Spinal cord (tissue), 10 donors: ENCODE results near the gene THADA. TPM values are rescaled to one million over a fixed set of nuclear protein-coding genes. Genes with fewer than 3 reads are reported as not detected.
A peak's percentile ranks its signal among the peaks of the same experiment; 100 is the strongest.

ENCODE experiments used
- DNase-seq, 6 donors: peaks; one replicate each; pipeline versions ENCODE4 v3.0.0 to v3.0.0-alpha.2; 2013 to 2015; ENCODE audit warnings: low spot score in 6 of 6, low read depth in 4 of 6
- H3K27ac ChIP-seq: one replicate; pipeline ENCODE4 v1.5.1; 2013; ENCODE audit warnings: low read depth, low read length, control low read depth
- H3K27me3 ChIP-seq: one replicate; pipeline ENCODE4 v1.6.1; 2013; ENCODE audit warnings: low read length; ENCODE audit not compliant: control insufficient read depth, insufficient read depth
- H3K36me3 ChIP-seq: one replicate; pipeline ENCODE4 v1.6.1; 2013; ENCODE audit warnings: low read length; ENCODE audit not compliant: control insufficient read depth, insufficient read depth
- H3K4me1 ChIP-seq: one replicate; pipeline ENCODE4 v1.6.1; 2013; ENCODE audit warnings: low read length; ENCODE audit not compliant: control insufficient read depth, insufficient read depth
- H3K4me3 ChIP-seq: one replicate; pipeline ENCODE4 v1.5.1; 2013; ENCODE audit warnings: low read depth, low read length, control low read depth
- H3K9me3 ChIP-seq: one replicate; pipeline ENCODE4 v1.6.1; 2013; ENCODE audit warnings: low read length; ENCODE audit not compliant: control insufficient read depth, insufficient read depth
- WGBS: methylation state at CpG from one replicate; pipeline ENCODE4 v1.1.5; 2013; ENCODE audit warnings: missing lambda C conversion rate; ENCODE audit not compliant: insufficient coverage; 5-methylcytosine and 5-hydroxymethylcytosine counted together
- polyA plus RNA-seq, 2 donors: library from polyadenylated mRNA; unstranded; fragments of 120-200 nt; gene quantifications; one replicate each; pipeline ENCODE4 v1.2.1, GENCODE V29; 2013; ENCODE audit not compliant: insufficient read length in 2 of 2
- total RNA-seq, 2 donors: library from RNA; depleted of rRNA in 1 of 2; stranded (reverse); fragments of 120-200 nt in 1 of 2; fragments of >200 nt in 1 of 2; gene quantifications; one replicate each; pipeline versions ENCODE4 v1.2.3 to v1.2.4, GENCODE V29; 2013 to 2014
- donor health status: healthy.

THADA gene
- total and polyA plus RNA-seq, 4 donors = 16.5 to 44.8 (median 21.5) TPM

- H3K4me3 ChIP-seq = no peak overlapping the region
These were observed 355.7 kb downstream of the THADA start for GRCh38 chr2:43239981-43240765.

DNA sequence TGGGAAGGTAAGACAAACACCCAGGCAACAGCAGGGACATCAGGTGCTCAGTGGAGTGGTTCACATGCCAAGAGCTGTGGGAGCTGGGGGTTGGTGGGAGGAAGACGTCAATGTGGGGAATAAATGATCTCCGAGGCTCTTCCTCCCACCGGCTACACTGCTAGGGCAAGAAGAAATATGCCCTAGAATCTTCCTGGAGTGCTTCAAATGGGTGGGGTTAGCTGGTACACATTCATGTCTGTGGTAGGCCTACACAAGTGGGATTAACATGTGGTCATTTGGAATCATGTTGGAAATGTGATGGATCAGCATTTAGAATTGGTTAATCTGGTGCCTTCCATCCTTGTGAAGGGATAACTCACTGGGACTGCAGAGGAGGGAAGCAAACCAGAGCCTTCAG, 357.0 kb downstream of the THADA start:
- peaks cover 6% of the 10 kb centered on the region for H3K36me3 ChIP-seq
- no peak for DNase-seq
- H3K4me3 ChIP-seq = no peak overlapping the region
- WGBS = 72% methylated on average over 3 of the region's 3 CpGs
- no peaks in the 10 kb centered on the region for H3K27me3 ChIP-seq
- H3K4me1 ChIP-seq = peaks cover 5% of the 10 kb centered on the region
- H3K27ac ChIP-seq = no peak overlapping the region
- H3K9me3 ChIP-seq = no peaks in the 10 kb centered on the region

More at GRCh38 chr2:43239981-43240765, 355.7 kb downstream of the THADA start:
- no peaks in the 10 kb centered on the region for H3K9me3 ChIP-seq
- H3K36me3 ChIP-seq = peaks cover 9% of the 10 kb centered on the region
- no peak overlapping the region for H3K27ac ChIP-seq
- DNase-seq = no peak
- H3K27me3 ChIP-seq = no peaks in the 10 kb centered on the region
- peaks cover 3% of the 10 kb centered on the region for H3K4me1 ChIP-seq
- WGBS = 92% methylated on average over 12 of the region's 13 CpGs

DNA sequence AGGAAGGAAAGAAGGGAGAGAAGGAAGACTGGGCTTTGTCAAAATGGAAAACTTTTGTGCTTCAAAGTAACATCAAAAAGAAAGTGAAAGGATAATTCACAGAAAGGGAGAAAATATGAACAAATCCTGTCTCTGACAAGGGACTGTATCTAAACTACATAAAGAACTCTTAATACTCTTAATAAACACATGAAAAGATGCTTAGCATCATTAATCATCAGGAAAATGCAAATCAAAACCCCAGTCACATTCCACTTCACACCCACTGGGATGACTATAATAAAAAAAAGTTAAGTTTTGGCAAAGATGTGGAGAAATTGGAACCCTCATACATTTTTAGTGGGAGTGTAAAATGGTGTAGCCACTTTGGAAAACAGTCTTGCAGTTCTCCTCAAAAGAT, 357.7 kb downstream of the THADA start:
- Histone ChIP-seq H3K36me3 (peaks cover 6% of the 10 kb centered on the region), H3K27ac (no peak overlapping the region), H3K27me3 (no peaks in the 10 kb centered on the region), H3K9me3 (no peaks in the 10 kb centered on the region), H3K4me1 (peaks cover 6% of the 10 kb centered on the region), H3K4me3 (no peak overlapping the region)
- no peak for DNase-seq

DNA sequence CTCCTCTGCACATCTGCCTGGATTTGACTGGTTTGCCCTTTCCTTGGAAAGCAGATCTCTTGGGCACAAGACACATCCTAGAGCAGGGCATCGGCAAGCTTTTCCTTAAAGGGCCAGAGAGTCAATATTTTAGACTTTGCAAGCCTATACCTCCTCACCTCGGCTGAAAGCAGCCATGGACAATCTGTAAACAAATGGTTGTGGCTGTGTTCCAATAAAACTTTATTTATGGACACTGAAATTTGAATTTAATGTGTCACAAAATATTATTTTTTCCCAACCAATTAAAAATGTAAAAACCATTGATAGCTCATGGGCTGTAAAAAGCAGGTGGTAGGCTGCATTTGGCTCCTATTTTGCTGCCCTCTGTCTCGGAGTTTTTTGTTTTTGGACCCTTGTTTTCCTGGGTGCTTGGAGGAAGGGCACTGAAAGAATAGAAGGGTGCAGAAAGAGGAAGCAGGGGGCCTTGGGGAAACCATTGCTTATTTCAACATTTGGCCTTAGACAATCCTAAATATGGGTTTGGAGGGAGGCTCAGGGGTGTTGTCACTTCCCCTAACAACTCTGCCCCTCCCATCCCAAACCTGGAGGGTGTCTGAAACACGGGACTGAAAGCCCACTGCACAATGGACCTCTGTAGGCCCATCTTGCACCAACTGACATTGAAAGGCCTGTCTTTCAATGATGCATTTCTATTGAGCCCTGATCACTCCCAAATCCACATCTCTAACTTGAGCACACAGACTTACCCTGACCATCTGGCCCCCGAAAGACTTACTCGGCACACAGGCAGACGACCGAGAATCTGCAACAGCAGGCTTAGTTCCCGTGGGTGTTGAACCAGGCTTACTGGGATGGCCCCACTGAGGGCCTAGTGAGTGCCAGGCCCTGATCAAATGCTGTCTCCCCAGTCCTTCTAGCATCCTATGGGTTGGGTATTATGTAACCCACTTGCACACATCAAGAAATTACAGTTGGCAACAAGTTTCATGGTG, 362.3 kb downstream of the THADA start:
- Histone ChIP-seq H3K36me3 (peaks cover 10% of the 10 kb centered on the region), H3K27me3 (no peaks in the 10 kb centered on the region), H3K9me3 (no peaks in the 10 kb centered on the region), H3K4me1 (peaks cover 6% of the 10 kb centered on the region), H3K4me3 (no peak overlapping the region), H3K27ac (no peak overlapping the region)
- no peak for DNase-seq
- 50% methylated on average over 5 of the region's 9 CpGs for WGBS

GRCh38 chr2:43230951-43231827, 364.6 kb downstream of the THADA start:
- Histone ChIP-seq H3K27ac (no peak overlapping the region), H3K4me1 (peaks cover 19% of the 10 kb centered on the region), H3K36me3 (peaks cover 10% of the 10 kb centered on the region), H3K4me3 (no peak overlapping the region), H3K9me3 (no peaks in the 10 kb centered on the region), H3K27me3 (peaks cover 3% of the 10 kb centered on the region)
- 79% methylated on average over 6 of the region's 7 CpGs for WGBS
- DNase-seq = peak in 1 of 6 donors; percentile 25

DNA sequence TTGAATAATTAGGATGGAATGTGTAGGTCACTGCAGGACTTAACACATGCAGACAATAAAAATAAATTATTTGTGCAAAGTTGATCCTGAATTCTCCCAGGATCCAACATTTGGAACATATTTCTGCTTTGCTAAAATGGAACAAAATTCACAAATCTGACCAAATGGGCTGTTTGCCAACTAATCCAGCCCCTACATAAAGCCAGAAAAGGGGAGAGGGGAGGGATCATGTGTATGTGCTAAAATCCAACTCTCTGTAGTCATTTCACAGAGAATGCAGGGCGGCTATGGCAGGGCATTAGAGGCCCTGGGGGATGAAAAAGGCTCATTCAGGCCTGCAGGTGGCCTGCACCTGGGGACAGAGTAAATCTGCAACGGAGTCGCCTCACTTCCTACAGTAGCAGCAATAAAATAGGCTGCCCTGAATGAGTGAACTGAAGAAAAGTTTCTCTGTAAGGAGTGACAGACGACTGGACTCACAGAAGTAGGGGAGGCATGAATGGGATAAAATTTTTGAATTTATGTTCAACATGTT, 365.4 kb downstream of the THADA start:
- Histone ChIP-seq H3K4me1 (peaks cover 19% of the 10 kb centered on the region), H3K27me3 (peaks cover 9% of the 10 kb centered on the region), H3K4me3 (no peak overlapping the region), H3K9me3 (no peaks in the 10 kb centered on the region), H3K36me3 (peaks cover 10% of the 10 kb centered on the region), H3K27ac (no peak overlapping the region)
- no peak for DNase-seq
- 57% methylated on average over 3 of the region's 4 CpGs for WGBS

GRCh38 chr2:43228756-43229659, 366.8 kb downstream of the THADA start:
- no peak overlapping the region for H3K4me3 ChIP-seq
- H3K36me3 ChIP-seq = peaks cover 23% of the 10 kb centered on the region
- no peak for DNase-seq
- H3K4me1 ChIP-seq = peaks cover 21% of the 10 kb centered on the region
- peak overlapping the region; percentile 49 for H3K27ac ChIP-seq
- H3K9me3 ChIP-seq = no peaks in the 10 kb centered on the region
- peaks cover 13% of the 10 kb centered on the region for H3K27me3 ChIP-seq
- WGBS = 100% methylated on average over 1 of the region's 6 CpGs

- H3K27me3 ChIP-seq = peaks cover 13% of the 10 kb centered on the region
- H3K27ac ChIP-seq = peak overlapping the region; percentile 99
- peaks cover 19% of the 10 kb centered on the region for H3K4me1 ChIP-seq
- H3K4me3 ChIP-seq = no peak overlapping the region
- H3K9me3 ChIP-seq = no peaks in the 10 kb centered on the region
- WGBS = 86% methylated on average over 1 of the region's 2 CpGs
- H3K36me3 ChIP-seq = peaks cover 24% of the 10 kb centered on the region
- DNase-seq = no peak
These were observed 367.5 kb downstream of the THADA start for GRCh38 chr2:43228321-43228751.
